EL (cell line): ENCODE data around the gene GC.
"Not testable (repeated sequence)": the region's sequence is repeated elsewhere in the genome, so short reads cannot be mapped to it uniquely, and the experiment has no call there.

Experiments
- DNase-seq: peaks from one replicate; pipeline ENCODE4 v3.0.0-alpha.2; 2016

GC gene

GRCh38 chr4:71765350-71765749, 18.5 kb downstream of the GC start:
- DNase-seq: no peak

- no peak for DNase-seq
Measured at GRCh38 chr4:71752383-71753042, 31.4 kb downstream of the GC start.

GRCh38 chr4:71749008-71749594, 34.8 kb downstream of the GC start:
- DNase-seq: no peak

GRCh38 chr4:71746379-71746778, 37.5 kb downstream of the GC start:
- no peak for DNase-seq

- DNase-seq: not testable (repeated sequence)
Measured at GRCh38 chr4:71738782-71739181, 45.1 kb downstream of the GC start.

- DNase-seq: peak; percentile 27
Measured at GRCh38 chr4:71732706-71733105, 51.2 kb downstream of the GC start.

- DNase-seq: no peak
Measured at GRCh38 chr4:71732066-71732465, 51.8 kb downstream of the GC start.

GRCh38 chr4:71729856-71730255, 54.0 kb downstream of the GC start:
- no peak for DNase-seq

- peak; percentile 53 for DNase-seq
Measured at GRCh38 chr4:71713611-71714203, 70.2 kb downstream of the GC start.

GRCh38 chr4:71711985-71712348, 71.9 kb downstream of the GC start:
- peak; percentile 26 for DNase-seq

- no peak for DNase-seq
Measured at GRCh38 chr4:71711044-71711984, 72.6 kb downstream of the GC start.

GRCh38 chr4:71709961-71710360, 73.9 kb downstream of the GC start:
- peak; percentile 34 for DNase-seq

GRCh38 chr4:71698141-71698540, 85.7 kb downstream of the GC start:
- DNase-seq: no peak

GRCh38 chr4:71697031-71697430, 86.8 kb downstream of the GC start:
- DNase-seq: no peak

- peak; percentile 65 for DNase-seq
Measured at GRCh38 chr4:71694961-71695360, 88.9 kb downstream of the GC start.

GRCh38 chr4:71692963-71693362, 90.9 kb downstream of the GC start:
- no peak for DNase-seq

- no peak for DNase-seq
Measured at GRCh38 chr4:71692198-71692597, 91.7 kb downstream of the GC start.
